ENCODE results near the gene TTYH1. TPM values are rescaled to one million over a fixed set of nuclear protein-coding genes. Genes with fewer than 3 reads are reported as not detected.

The TTYH1 gene
- polyA plus RNA-seq, 1 of the 3 experiments (the other 2 are of a cell fraction), result 0.05 TPM

- H3K9me2 ChIP-seq, result no peaks in the 10 kb centered on the region
- no peaks in the 10 kb centered on the region for H3F3A ChIP-seq (replicated peaks; ENCODE audit: insufficient read depth)
- ChIA-PET POLR2A (no interaction called here), CTCF (interaction anchor here (1.3 kb wide), 1 partner anchor 64 kb away, joined by 3 read pairs; no protein-coding TSS in a partner anchor)
- H4K20me1 ChIP-seq (ENCODE audit: insufficient read depth), result no peaks in the 10 kb centered on the region
- no peak overlapping the region for H3K9ac ChIP-seq
- 4% methylated on average over 4 of the region's 4 CpGs for WGBS (ENCODE audit: low lambda C conversion rate)
- peaks cover 74% of the 10 kb centered on the region for H3K27me3 ChIP-seq (ENCODE audit: insufficient read depth)
- H3K4me3 ChIP-seq (ENCODE audit: low read depth in 2 of 2, low read length in 1 of 2), result no peak overlapping the region
- H3K36me3 ChIP-seq (replicated peaks in 1 of 2; ENCODE audit: control insufficient read depth in 1 of 2, insufficient read depth in 2 of 2, low read length in 1 of 2), result no peaks in the 10 kb centered on the region
- H3K4me2 ChIP-seq, result no peak overlapping the region
- H3K79me2 ChIP-seq (ENCODE audit: insufficient read depth), result no peaks in the 10 kb centered on the region
- DNase-seq, result no peak
- no peaks in the 10 kb centered on the region for H3K9me3 ChIP-seq
- no peaks in the 10 kb centered on the region for H3K4me1 ChIP-seq (ENCODE audit: control insufficient read depth in 1 of 2, insufficient read depth in 2 of 2, low read depth in 1 of 2, low read length in 1 of 2)
- no peak overlapping the region for H3K27ac ChIP-seq (ENCODE audit: low read depth in 2 of 2, low read length in 1 of 2)
- no peak overlapping the region for H2AFZ ChIP-seq (ENCODE audit: low read depth)
- TF ChIP-seq NRF1 (IDR thresholded peaks at IDR 0.05; ENCODE audit: low read depth, low read length) (no peak), FOSL2 (IDR thresholded peaks at IDR 0.05; ENCODE audit: borderline replicate concordance, low read depth) (no peak), RCOR1 (IDR thresholded peaks at IDR 0.05; ENCODE audit: low read length) (no peak), REST (IDR thresholded peaks at IDR 0.05; ENCODE audit: low read depth, low read length) (no peak), YY1 (IDR thresholded peaks at IDR 0.05; ENCODE audit: low read depth) (no peak), GABPA (IDR thresholded peaks at IDR 0.05; ENCODE audit: low read depth) (no peak), SMC3 (IDR thresholded peaks at IDR 0.05; ENCODE audit: low read depth, low read length) (no peak), POLR2AphosphoS5 (IDR thresholded peaks at IDR 0.05; ENCODE audit: low read depth, low read length) (no peak), NFIC (IDR thresholded peaks at IDR 0.05; ENCODE audit: borderline replicate concordance) (no peak), ZBTB33 (IDR thresholded peaks at IDR 0.05; ENCODE audit: borderline replicate concordance, low read depth) (no peak), JUND (IDR thresholded peaks at IDR 0.05) (no peak), TEAD4 (IDR thresholded peaks at IDR 0.05; ENCODE audit: borderline replicate concordance, insufficient read depth) (no peak), TCF12 (IDR thresholded peaks at IDR 0.05) (no peak), RFX5 (IDR thresholded peaks at IDR 0.05; ENCODE audit: low read length) (no peak), FOXM1 (IDR thresholded peaks at IDR 0.05; ENCODE audit: low read depth) (no peak)
Measured at GRCh38 chr19:54389553-54389952, 25.7 kb upstream of the TTYH1 start.

Measured in SK-N-SH (cell line).